Stimulated activated CD8-positive, alpha-beta memory T cell treated with anti-CD3 and anti-CD28 coated beads, Interleukin-7, amount 100 ng/mL, for 48 hours (primary cell): ENCODE data around the gene RPL3.

Experiments
- DNase-seq, 2 donors: peaks; one replicate each; pipeline ENCODE4 v3.0.0-alpha.2; 2020; ENCODE audit warnings: low read depth in 1 of 2; ENCODE audit errors: extremely low read depth in 1 of 2

RPL3 gene

GRCh38 chr22:39284142-39284980 lies 35.1 kb downstream of the RPL3 start:
- no peak for DNase-seq

- DNase-seq = no peak
Observed at GRCh38 chr22:39283322-39284141, 35.9 kb downstream of the RPL3 start.

GRCh38 chr22:39282645-39283321 lies 36.6 kb downstream of the RPL3 start:
- no peak for DNase-seq

- no peak for DNase-seq
Observed at GRCh38 chr22:39281126-39281525, 38.3 kb downstream of the RPL3 start.

GRCh38 chr22:39280250-39280649 lies 39.2 kb downstream of the RPL3 start:
- no peak for DNase-seq

GRCh38 chr22:39279170-39279850 lies 40.1 kb downstream of the RPL3 start:
- no peak for DNase-seq

GRCh38 chr22:39278040-39278439 lies 41.4 kb downstream of the RPL3 start:
- no peak for DNase-seq

GRCh38 chr22:39277142-39277607 lies 42.2 kb downstream of the RPL3 start:
- no peak for DNase-seq

- DNase-seq = no peak
Observed at GRCh38 chr22:39276440-39277141, 42.8 kb downstream of the RPL3 start.

- no peak for DNase-seq
Observed at GRCh38 chr22:39275814-39276439, 43.5 kb downstream of the RPL3 start.

GRCh38 chr22:39273950-39274887 lies 45.2 kb downstream of the RPL3 start:
- DNase-seq = no peak

- no peak for DNase-seq
Observed at GRCh38 chr22:39270792-39271191, 48.6 kb downstream of the RPL3 start.

- no peak for DNase-seq
Observed at GRCh38 chr22:39270280-39270679, 49.1 kb downstream of the RPL3 start.

GRCh38 chr22:39269095-39269790 lies 50.2 kb downstream of the RPL3 start:
- no peak for DNase-seq

- DNase-seq = no peak
Observed at GRCh38 chr22:39268645-39269044, 50.8 kb downstream of the RPL3 start.

GRCh38 chr22:39267974-39268373 lies 51.4 kb downstream of the RPL3 start:
- DNase-seq = no peak

GRCh38 chr22:39266398-39267030 lies 52.9 kb downstream of the RPL3 start:
- peak in 1 of 2 donors; percentile 61 for DNase-seq
